ENCODE results near the gene CFAP141. TPM values are rescaled to one million over a fixed set of nuclear protein-coding genes. Genes with fewer than 3 reads are reported as not detected.
A peak's percentile ranks its signal among the peaks of the same experiment; 100 is the strongest.

The CFAP141 gene
- total RNA-seq, 4 donors from 2014 or later, result not detected

- peaks cover 52% of the 10 kb centered on the region for H3K4me1 ChIP-seq
- H3K27ac ChIP-seq, result no peak overlapping the region
Observed at GRCh38 chr1:154223621-154224020, 17.5 kb upstream of the CFAP141 start.

GRCh38 chr1:154222918-154223317 is 16.8 kb upstream of the CFAP141 start:
- H3K4me1 ChIP-seq, result peaks cover 59% of the 10 kb centered on the region
- 81% methylated on average over 1 of the region's 1 CpG for WGBS
- H3K27ac ChIP-seq, result no peak overlapping the region
- no peak overlapping the region for H3K4me3 ChIP-seq
- H3K36me3 ChIP-seq, result peaks cover 24% of the 10 kb centered on the region
- DNase-seq (ENCODE audit: low spot score in 2 of 2), result no peak
- no peaks in the 10 kb centered on the region for H3K27me3 ChIP-seq
- H3K9me3 ChIP-seq, result no peaks in the 10 kb centered on the region
- no peak for TF ChIP-seq POLR2AphosphoS5 (IDR thresholded peaks at IDR 0.05)
- no peak for TF ChIP-seq EP300 (IDR thresholded peaks at IDR 0.05)
- no peak for TF ChIP-seq CTCF (IDR thresholded peaks at IDR 0.05)
- TF ChIP-seq POLR2A (IDR thresholded peaks at IDR 0.05), result no peak

More at GRCh38 chr1:154223621-154224020, 17.5 kb upstream of the CFAP141 start:
- no peak overlapping the region for H3K4me3 ChIP-seq
- H3K27me3 ChIP-seq, result no peaks in the 10 kb centered on the region
- DNase-seq (ENCODE audit: low spot score in 2 of 2), result no peak
- TF ChIP-seq EP300 (IDR thresholded peaks at IDR 0.05) (no peak), CTCF (IDR thresholded peaks at IDR 0.05) (no peak), POLR2A (IDR thresholded peaks at IDR 0.05) (no peak)
- peaks cover 30% of the 10 kb centered on the region for H3K36me3 ChIP-seq
- WGBS, result 39% methylated on average over 2 of the region's 2 CpGs
- H3K9me3 ChIP-seq, result no peaks in the 10 kb centered on the region

- TF ChIP-seq POLR2AphosphoS5 (IDR thresholded peaks at IDR 0.05), result no peak
- TF ChIP-seq POLR2A (IDR thresholded peaks at IDR 0.05), result no peak
- TF ChIP-seq EP300 (IDR thresholded peaks at IDR 0.05), result no peak
- no peak for TF ChIP-seq CTCF (IDR thresholded peaks at IDR 0.05)
- Histone ChIP-seq H3K9me3 (no peaks in the 10 kb centered on the region), H3K36me3 (peaks cover 24% of the 10 kb centered on the region), H3K27me3 (no peaks in the 10 kb centered on the region), H3K4me3 (peak overlapping the region; percentile 68), H3K27ac (peak overlapping the region; percentile 98), H3K4me1 (peaks cover 61% of the 10 kb centered on the region)
- no peak for DNase-seq (ENCODE audit: low spot score in 2 of 2)
- WGBS, result 97% methylated on average over 1 of the region's 1 CpG
Observed at GRCh38 chr1:154222518-154222917, 16.4 kb upstream of the CFAP141 start.

GRCh38 chr1:154221278-154222001 is 15.3 kb upstream of the CFAP141 start:
- H3K4me3 ChIP-seq, result peak overlapping the region; percentile 68
- H3K36me3 ChIP-seq, result peaks cover 22% of the 10 kb centered on the region
- H3K27me3 ChIP-seq, result no peaks in the 10 kb centered on the region
- TF ChIP-seq POLR2A (IDR thresholded peaks at IDR 0.05) (no peak), EP300 (IDR thresholded peaks at IDR 0.05) (no peak), CTCF (IDR thresholded peaks at IDR 0.05) (no peak), POLR2AphosphoS5 (IDR thresholded peaks at IDR 0.05) (no peak)
- DNase-seq (ENCODE audit: low spot score in 2 of 2), result peak; percentile 86 to 88
- WGBS, result 2% methylated on average over 22 of the region's 28 CpGs
- peak overlapping the region; percentile 98 for H3K27ac ChIP-seq
- peaks cover 64% of the 10 kb centered on the region for H3K4me1 ChIP-seq
- H3K9me3 ChIP-seq, result no peaks in the 10 kb centered on the region

- H3K27me3 ChIP-seq, result no peaks in the 10 kb centered on the region
- peak overlapping the region; percentile 98 for H3K27ac ChIP-seq
- peaks cover 62% of the 10 kb centered on the region for H3K4me1 ChIP-seq
- 3% methylated on average over 24 of the region's 33 CpGs for WGBS
- DNase-seq (ENCODE audit: low spot score in 2 of 2), result no peak
- no peak for TF ChIP-seq POLR2AphosphoS5 (IDR thresholded peaks at IDR 0.05)
- no peak for TF ChIP-seq POLR2A (IDR thresholded peaks at IDR 0.05)
- TF ChIP-seq EP300 (IDR thresholded peaks at IDR 0.05), result no peak
- TF ChIP-seq CTCF (IDR thresholded peaks at IDR 0.05), result no peak
- H3K36me3 ChIP-seq, result peaks cover 21% of the 10 kb centered on the region
- H3K4me3 ChIP-seq, result peak overlapping the region; percentile 68
- H3K9me3 ChIP-seq, result no peaks in the 10 kb centered on the region
Observed at GRCh38 chr1:154220970-154221277, 14.8 kb upstream of the CFAP141 start.

Data from suprapubic skin (tissue), 4 donors.